SK-N-SH treated with all-trans-retinoic acid at 6 μM for 48 hours (cell line): ENCODE measurements around the gene CIZ1.
"Not testable (repeated sequence)": the region's sequence is repeated elsewhere in the genome, so short reads cannot be mapped to it uniquely, and the experiment has no call there.

Experiments used
- ATAC-seq: fragments of 200-7000 bp; cut with Tn5 transposase; 3 replicates; pipeline ENCODE4 v1.9.1; 2020; ENCODE audit warnings: mild to moderate bottlenecking, moderate library complexity
- ARNTL ChIP-seq: fragments of 450-650 bp; formaldehyde crosslinking; IDR thresholded peaks from 2 replicates; pipeline ENCODE4 v1.5.0; 2020; ENCODE audit warnings: low read depth, mild to moderate bottlenecking, moderate library complexity, borderline replicate concordance
- CSDC2 ChIP-seq: fragments of 250-450 bp; sonication (Bioruptor Pico); IDR thresholded peaks from 2 replicates; pipeline ENCODE4 v1.5.0; 2020; ENCODE audit warnings: mild to moderate bottlenecking, moderate library complexity
- ESRRG ChIP-seq: fragments of 250-450 bp; sonication (Bioruptor Pico); IDR thresholded peaks from 2 replicates; pipeline ENCODE4 v1.6.1; 2021; ENCODE audit warnings: mild to moderate bottlenecking
- GLIS3 ChIP-seq: fragments of 250-450 bp; sonication (Bioruptor Pico); IDR thresholded peaks from 2 replicates; pipeline ENCODE4 v1.5.0; 2020; ENCODE audit warnings: mild to moderate bottlenecking, moderate library complexity
- ISL1 ChIP-seq: fragments of 250-450 bp; sonication (Bioruptor Pico); IDR thresholded peaks from 2 replicates; pipeline ENCODE4 v2.1.2; 2022; ENCODE audit warnings: mild to moderate bottlenecking, moderate library complexity
- OSR1 ChIP-seq: fragments of 250-450 bp; sonication (Bioruptor Pico); IDR thresholded peaks from 2 replicates; pipeline ENCODE4 v1.8.0; 2022; ENCODE audit warnings: moderate library complexity, mild to moderate bottlenecking, inconsistent platforms
- PATZ1 ChIP-seq: fragments of 250-450 bp; sonication (Bioruptor Pico); IDR thresholded peaks from 2 replicates; pipeline ENCODE4 v1.8.0; 2020; ENCODE audit warnings: mild to moderate bottlenecking, moderate library complexity, borderline replicate concordance
- PPARA ChIP-seq: fragments of 250-450 bp; sonication (Bioruptor Pico); IDR thresholded peaks from 2 replicates; pipeline ENCODE4 v1.5.0; 2020; ENCODE audit warnings: mild to moderate bottlenecking, borderline replicate concordance
- RARB ChIP-seq: fragments of 250-450 bp; sonication (Bioruptor Pico); IDR thresholded peaks from 2 replicates; pipeline ENCODE4 v1.8.0; 2021; ENCODE audit warnings: mild to moderate bottlenecking, moderate library complexity
- SNAI2 ChIP-seq: fragments of 250-450 bp; sonication (Bioruptor Pico); IDR thresholded peaks from 2 replicates; pipeline ENCODE4 v1.5.0; 2020; ENCODE audit warnings: mild to moderate bottlenecking, moderate library complexity
- TCF4 ChIP-seq: fragments of 250-450 bp; sonication (Bioruptor Pico); IDR thresholded peaks from 2 replicates; pipeline ENCODE4 v1.8.0; 2021; ENCODE audit warnings: mild to moderate bottlenecking, moderate library complexity, borderline replicate concordance
- TOX ChIP-seq: fragments of 250-450 bp; sonication (Bioruptor Pico); IDR thresholded peaks from 2 replicates; pipeline ENCODE4 v1.8.0; 2021; ENCODE audit warnings: mild to moderate bottlenecking, moderate library complexity, borderline replicate concordance
- ZC3H10 ChIP-seq: fragments of 250-450 bp; sonication (Bioruptor Pico); IDR thresholded peaks from 2 replicates; pipeline ENCODE4 v1.5.1; 2021; ENCODE audit warnings: mild to moderate bottlenecking, moderate library complexity
- ZFP30 ChIP-seq: fragments of 450-650 bp; formaldehyde crosslinking; IDR thresholded peaks from 2 replicates; pipeline ENCODE4 v1.5.0; 2022; ENCODE audit warnings: mild to moderate bottlenecking, moderate library complexity
- ZNF565 ChIP-seq: fragments of 450-650 bp; formaldehyde crosslinking; conservative IDR thresholded peaks from 2 replicates; pipeline ENCODE4 v1.5.0; 2020; ENCODE audit warnings: low read depth, mild to moderate bottlenecking, moderate library complexity
- ZNF70 ChIP-seq: fragments of 450-650 bp; formaldehyde crosslinking; IDR thresholded peaks from 2 replicates; pipeline ENCODE4 v1.5.0; 2020; ENCODE audit warnings: mild to moderate bottlenecking, moderate library complexity
- ZNF8 ChIP-seq: fragments of 450-650 bp; formaldehyde crosslinking; IDR thresholded peaks from 2 replicates; pipeline ENCODE4 v1.5.0; 2020; ENCODE audit warnings: mild to moderate bottlenecking, moderate library complexity
- TF ChIP-seq, protein P1 (sequence below): fragments of 250-450 bp; sonication (Bioruptor Pico); IDR thresholded peaks from 2 replicates; pipeline ENCODE4 v1.5.1; 2021; ENCODE audit warnings: mild to moderate bottlenecking, moderate library complexity
- TF ChIP-seq, protein P2 (sequence below): fragments of 250-450 bp; sonication (Bioruptor Pico); IDR thresholded peaks from 2 replicates; pipeline ENCODE4 v1.8.0; 2021; ENCODE audit warnings: low read depth, mild to moderate bottlenecking, moderate library complexity, borderline replicate concordance
- TF ChIP-seq, protein P3 (sequence below): fragments of 250-450 bp; sonication (Bioruptor Pico); IDR thresholded peaks from 2 replicates; pipeline ENCODE4 v1.5.0; 2020; ENCODE audit warnings: mild to moderate bottlenecking, moderate library complexity

CIZ1 gene

DNA sequence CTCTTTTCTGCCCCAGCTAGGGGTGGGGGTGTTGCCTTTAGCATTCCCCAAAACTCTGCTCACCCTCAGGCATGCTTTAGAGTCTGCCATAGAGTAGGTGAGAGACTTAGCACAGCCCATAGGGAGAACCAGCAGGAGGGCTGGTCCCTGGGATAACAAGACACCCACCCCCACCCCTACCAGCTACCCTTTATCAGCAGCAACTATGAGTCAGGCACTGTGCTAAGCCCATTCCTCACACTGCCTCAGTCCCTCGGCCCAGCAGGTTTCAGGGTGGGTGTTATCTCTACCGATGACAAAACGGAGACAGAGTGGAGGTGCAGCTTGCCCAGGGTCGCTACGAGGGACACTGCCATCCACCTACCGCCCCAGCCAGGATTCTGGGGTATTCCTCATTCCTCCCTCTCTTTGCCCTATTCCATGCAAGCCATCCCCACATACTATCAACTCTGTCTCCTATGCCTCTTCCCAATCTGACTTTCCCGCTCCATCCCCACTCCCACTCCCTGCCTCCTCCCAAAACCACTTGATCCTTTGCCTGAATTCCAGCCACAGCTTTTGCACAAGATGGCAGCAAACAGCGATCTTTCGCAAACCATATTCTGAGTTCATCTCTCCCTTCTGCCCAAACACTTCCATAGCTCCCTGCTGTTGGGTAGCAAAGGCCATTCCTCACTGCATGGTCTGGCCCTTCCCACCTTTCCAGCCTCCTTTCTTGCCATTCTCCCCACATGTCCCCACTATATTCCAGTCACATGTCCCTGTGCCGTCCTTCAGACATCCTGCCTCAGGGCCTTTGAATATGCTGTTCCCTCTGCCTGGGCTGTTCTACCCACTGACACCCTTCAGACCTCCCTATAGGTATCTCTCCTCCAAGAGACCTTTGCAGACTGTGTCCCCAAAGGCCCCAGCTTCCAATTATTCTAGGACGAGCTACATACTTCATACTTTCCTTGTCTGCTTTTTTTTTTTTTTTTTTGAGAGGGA lies 5.1 kb downstream of the CIZ1 start:
- no peak for ATAC-seq
- TF ChIP-seq TCF4 (CRISPR knock-in tag) (no peak), ARNTL (CRISPR knock-in tag) (no peak), ZNF565 (CRISPR knock-in tag) (no peak), PATZ1 (CRISPR knock-in tag) (no peak), ZNF70 (no peak), TOX (CRISPR knock-in tag) (no peak), ZNF8 (no peak), CSDC2 (CRISPR knock-in tag) (no peak), RARB (no peak), OSR1 (CRISPR knock-in tag) (no peak), GLIS3 (CRISPR knock-in tag) (no peak), ESRRG (CRISPR knock-in tag) (no peak), ISL1 (no peak), ZC3H10 (CRISPR knock-in tag) (no peak), ZFP30 (no peak)
- TF ChIP-seq, protein P1, sequence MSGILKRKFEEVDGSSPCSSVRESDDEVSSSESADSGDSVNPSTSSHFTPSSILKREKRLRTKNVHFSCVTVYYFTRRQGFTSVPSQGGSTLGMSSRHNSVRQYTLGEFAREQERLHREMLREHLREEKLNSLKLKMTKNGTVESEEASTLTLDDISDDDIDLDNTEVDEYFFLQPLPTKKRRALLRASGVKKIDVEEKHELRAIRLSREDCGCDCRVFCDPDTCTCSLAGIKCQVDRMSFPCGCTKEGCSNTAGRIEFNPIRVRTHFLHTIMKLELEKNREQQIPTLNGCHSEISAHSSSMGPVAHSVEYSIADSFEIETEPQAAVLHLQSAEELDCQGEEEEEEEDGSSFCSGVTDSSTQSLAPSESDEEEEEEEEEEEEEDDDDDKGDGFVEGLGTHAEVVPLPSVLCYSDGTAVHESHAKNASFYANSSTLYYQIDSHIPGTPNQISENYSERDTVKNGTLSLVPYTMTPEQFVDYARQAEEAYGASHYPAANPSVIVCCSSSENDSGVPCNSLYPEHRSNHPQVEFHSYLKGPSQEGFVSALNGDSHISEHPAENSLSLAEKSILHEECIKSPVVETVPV (CRISPR knock-in tag) = no peak
- TF ChIP-seq, protein P2, sequence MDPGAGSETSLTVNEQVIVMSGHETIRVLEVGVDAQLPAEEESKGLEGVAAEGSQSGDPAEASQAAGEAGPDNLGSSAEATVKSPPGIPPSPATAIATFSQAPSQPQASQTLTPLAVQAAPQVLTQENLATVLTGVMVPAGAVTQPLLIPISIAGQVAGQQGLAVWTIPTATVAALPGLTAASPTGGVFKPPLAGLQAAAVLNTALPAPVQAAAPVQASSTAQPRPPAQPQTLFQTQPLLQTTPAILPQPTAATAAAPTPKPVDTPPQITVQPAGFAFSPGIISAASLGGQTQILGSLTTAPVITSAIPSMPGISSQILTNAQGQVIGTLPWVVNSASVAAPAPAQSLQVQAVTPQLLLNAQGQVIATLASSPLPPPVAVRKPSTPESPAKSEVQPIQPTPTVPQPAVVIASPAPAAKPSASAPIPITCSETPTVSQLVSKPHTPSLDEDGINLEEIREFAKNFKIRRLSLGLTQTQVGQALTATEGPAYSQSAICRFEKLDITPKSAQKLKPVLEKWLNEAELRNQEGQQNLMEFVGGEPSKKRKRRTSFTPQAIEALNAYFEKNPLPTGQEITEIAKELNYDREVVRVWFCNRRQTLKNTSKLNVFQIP = no peak
- TF ChIP-seq, protein P3, sequence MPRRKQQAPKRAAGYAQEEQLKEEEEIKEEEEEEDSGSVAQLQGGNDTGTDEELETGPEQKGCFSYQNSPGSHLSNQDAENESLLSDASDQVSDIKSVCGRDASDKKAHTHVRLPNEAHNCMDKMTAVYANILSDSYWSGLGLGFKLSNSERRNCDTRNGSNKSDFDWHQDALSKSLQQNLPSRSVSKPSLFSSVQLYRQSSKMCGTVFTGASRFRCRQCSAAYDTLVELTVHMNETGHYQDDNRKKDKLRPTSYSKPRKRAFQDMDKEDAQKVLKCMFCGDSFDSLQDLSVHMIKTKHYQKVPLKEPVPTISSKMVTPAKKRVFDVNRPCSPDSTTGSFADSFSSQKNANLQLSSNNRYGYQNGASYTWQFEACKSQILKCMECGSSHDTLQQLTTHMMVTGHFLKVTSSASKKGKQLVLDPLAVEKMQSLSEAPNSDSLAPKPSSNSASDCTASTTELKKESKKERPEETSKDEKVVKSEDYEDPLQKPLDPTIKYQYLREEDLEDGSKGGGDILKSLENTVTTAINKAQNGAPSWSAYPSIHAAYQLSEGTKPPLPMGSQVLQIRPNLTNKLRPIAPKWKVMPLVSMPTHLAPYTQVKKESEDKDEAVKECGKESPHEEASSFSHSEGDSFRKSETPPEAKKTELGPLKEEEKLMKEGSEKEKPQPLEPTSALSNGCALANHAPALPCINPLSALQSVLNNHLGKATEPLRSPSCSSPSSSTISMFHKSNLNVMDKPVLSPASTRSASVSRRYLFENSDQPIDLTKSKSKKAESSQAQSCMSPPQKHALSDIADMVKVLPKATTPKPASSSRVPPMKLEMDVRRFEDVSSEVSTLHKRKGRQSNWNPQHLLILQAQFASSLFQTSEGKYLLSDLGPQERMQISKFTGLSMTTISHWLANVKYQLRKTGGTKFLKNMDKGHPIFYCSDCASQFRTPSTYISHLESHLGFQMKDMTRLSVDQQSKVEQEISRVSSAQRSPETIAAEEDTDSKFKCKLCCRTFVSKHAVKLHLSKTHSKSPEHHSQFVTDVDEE (CRISPR knock-in tag) = no peak

GRCh38 chr9:128182893-128183588 lies 8.3 kb downstream of the CIZ1 start:
- no peak for ATAC-seq
- TF ChIP-seq ZNF8 = no peak
- TF ChIP-seq, all 23 proteins: peak for 0

GRCh38 chr9:128181480-128181879 lies 9.9 kb downstream of the CIZ1 start:
- ATAC-seq = not testable (repeated sequence)

DNA sequence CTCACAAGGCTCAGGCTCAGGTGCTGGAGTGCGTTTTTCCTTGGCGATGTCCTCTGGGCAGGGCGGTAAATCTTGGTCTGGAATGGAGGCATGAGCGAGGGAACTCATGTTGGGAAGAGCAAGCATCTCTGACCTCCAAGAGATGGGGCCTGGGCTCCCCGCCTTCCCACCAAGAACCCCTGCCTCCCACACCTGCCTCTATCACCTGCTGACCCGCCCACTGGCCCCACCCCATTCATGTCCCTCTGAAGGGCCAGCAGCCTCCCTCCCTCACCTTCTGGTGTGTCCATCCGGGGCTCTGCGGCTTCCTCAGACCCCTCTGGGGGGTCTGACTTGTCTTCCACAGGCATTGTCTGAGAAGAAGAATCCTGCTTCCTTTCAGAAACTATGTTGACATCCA lies 10.9 kb downstream of the CIZ1 start:
- TF ChIP-seq SNAI2 (no peak), PPARA (no peak)
- ATAC-seq = no peak
